MM.1S (cell line): ENCODE measurements around the gene SPTBN1.

Experiments
- CTCF ChIP-seq: fragments of 300-600 bp; sonication (generic); IDR thresholded peaks from 2 replicates; pipeline ENCODE4 v1.5.1; 2016; ENCODE audit warnings: antibody characterized with exemption, low read length, mixed read lengths
- EZH2 ChIP-seq: fragments of 300-600 bp; sonication (generic); optimal IDR thresholded peaks from 2 replicates; pipeline ENCODE3; 2017; ENCODE audit warnings: low read depth, mild to moderate bottlenecking, antibody characterized with exemption, low read length, mixed read lengths
- EZH2phosphoT487 ChIP-seq: fragments of 300-600 bp; sonication (generic); IDR thresholded peaks from 2 replicates; pipeline ENCODE4 v1.6.1; 2018; ENCODE audit warnings: antibody characterized with exemption, low read length

GRCh38 chr2:54615832-54616534, 159.9 kb downstream of the SPTBN1 start:
- TF ChIP-seq CTCF (no peak), EZH2 (no peak), EZH2phosphoT487 (no peak)
